ENCODE results near the gene DUSP10.

DNA sequence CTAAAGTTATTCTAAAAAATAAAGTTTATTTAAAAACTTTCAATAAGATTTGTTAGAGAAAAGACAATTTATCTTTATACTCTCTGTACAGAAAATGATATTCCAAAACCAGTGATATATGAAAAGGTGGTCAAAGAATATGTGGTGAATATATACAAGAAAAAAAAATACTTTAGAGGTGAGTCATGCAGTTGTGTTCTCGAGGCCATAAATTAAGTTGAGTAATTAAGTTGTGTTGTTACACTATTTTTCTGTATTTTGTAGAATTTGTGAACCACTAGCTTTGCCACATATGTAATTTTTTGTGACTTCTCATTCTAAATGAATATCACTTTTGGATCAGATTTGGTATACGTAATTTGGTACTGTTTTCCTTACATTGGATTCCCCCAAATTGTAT lies 23.6 kb upstream of the DUSP10 start:
- TF ChIP-seq POLR2A (IDR thresholded peaks at IDR 0.05) (no peak), CTCF (IDR thresholded peaks at IDR 0.05) (no peak)

Data from body of pancreas (tissue), 4 donors.